Adipocyte (in vitro differentiated cells): Measurements from ENCODE around the gene LRRC4B.
A peak's percentile ranks its signal among the peaks of the same experiment; 100 is the strongest.

Experiments used
- DNase-seq: peaks from one replicate; pipeline ENCODE4 v3.0.0-alpha.2; 2015; ENCODE audit warnings: low read depth
- H3K27me3 ChIP-seq: replicated peaks from 2 replicates; pipeline ENCODE4 v1.7.0; 2013; ENCODE audit warnings: mild to moderate bottlenecking, low read length, moderate library complexity; ENCODE audit not compliant: control insufficient read depth, insufficient read depth
- H3K36me3 ChIP-seq: 2 replicates; pipeline ENCODE4 v1.7.0; 2013; ENCODE audit warnings: low read length, mild to moderate bottlenecking, moderate library complexity; ENCODE audit not compliant: control insufficient read depth, insufficient read depth, severe bottlenecking
- H3K4me1 ChIP-seq: 2 replicates; pipeline ENCODE4 v1.7.0; 2013; ENCODE audit warnings: mild to moderate bottlenecking, low read length, moderate library complexity; ENCODE audit not compliant: control insufficient read depth, insufficient read depth
- H3K4me3 ChIP-seq: 2 replicates; pipeline ENCODE4 v1.7.0; 2013; ENCODE audit warnings: mild to moderate bottlenecking, low read length, moderate library complexity
- H3K9ac ChIP-seq: 2 replicates; pipeline ENCODE4 v1.7.0; 2013; ENCODE audit warnings: mild to moderate bottlenecking, low read length, moderate library complexity
- H3K9me3 ChIP-seq: 2 replicates; pipeline ENCODE4 v1.7.0; 2013; ENCODE audit warnings: mild to moderate bottlenecking, low read length, moderate library complexity; ENCODE audit not compliant: control insufficient read depth

LRRC4B gene

DNA sequence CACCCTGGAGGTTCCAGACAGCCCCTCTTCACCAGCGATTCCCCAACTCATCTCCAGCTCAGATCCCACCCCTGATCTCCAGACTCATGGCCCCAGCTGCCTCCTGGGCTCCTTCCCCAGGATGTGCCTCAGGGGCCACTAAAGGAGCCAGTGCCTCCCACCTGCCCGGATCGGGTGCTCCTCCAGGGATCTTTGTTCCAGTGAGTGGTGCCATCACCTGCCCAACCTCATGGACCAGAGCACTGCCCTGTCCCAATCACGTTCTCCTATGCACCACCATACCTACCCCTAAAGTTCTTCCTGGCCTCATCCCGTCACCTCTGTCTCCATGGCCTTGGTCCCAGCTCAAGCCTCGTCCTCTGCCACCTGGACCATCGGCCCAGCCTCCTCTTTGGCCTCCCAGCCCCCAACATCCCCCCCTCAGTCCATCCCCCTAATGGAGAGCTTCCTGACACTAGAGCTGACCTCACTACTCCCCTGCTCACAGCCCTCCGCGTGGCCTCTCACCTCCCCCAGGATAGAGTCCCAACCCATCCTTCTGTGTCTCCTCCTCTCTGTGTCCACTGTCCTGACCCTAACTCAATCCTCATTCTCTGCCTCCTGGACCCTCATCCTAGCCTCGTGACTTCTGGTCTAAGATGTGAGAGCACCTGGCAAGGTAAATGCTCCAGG lies 82.8 kb downstream of the LRRC4B start:
- Histone ChIP-seq H3K4me3 (no peak overlapping the region), H3K36me3 (peaks cover 19% of the 10 kb centered on the region), H3K4me1 (no peaks in the 10 kb centered on the region), H3K27me3 (peaks cover 24% of the 10 kb centered on the region), H3K9ac (no peak overlapping the region), H3K9me3 (peaks cover 6% of the 10 kb centered on the region)
- DNase-seq, result no peak

DNA sequence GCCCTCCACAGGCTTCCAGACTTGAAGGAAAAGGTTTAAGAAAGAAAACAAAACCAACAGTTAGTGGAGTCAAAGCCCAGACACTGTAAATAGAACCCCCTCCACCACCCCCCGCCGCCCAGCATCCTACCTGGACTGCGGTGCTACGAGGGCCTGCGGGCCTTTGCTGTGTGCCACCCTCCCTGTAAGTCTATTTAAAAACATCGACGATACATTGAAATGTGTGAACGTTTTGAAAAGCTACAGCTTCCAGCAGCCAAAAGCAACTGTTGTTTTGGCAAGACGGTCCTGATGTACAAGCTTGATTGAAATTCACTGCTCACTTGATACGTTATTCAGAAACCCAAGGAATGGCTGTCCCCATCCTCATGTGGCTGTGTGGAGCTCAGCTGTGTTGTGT lies 85.3 kb downstream of the LRRC4B start:
- H3K4me3 ChIP-seq, result no peak overlapping the region
- no peaks in the 10 kb centered on the region for H3K4me1 ChIP-seq
- peaks cover 31% of the 10 kb centered on the region for H3K36me3 ChIP-seq
- H3K9me3 ChIP-seq, result peaks cover 5% of the 10 kb centered on the region
- peaks cover 9% of the 10 kb centered on the region for H3K27me3 ChIP-seq
- H3K9ac ChIP-seq, result no peak overlapping the region
- DNase-seq, result no peak

DNA sequence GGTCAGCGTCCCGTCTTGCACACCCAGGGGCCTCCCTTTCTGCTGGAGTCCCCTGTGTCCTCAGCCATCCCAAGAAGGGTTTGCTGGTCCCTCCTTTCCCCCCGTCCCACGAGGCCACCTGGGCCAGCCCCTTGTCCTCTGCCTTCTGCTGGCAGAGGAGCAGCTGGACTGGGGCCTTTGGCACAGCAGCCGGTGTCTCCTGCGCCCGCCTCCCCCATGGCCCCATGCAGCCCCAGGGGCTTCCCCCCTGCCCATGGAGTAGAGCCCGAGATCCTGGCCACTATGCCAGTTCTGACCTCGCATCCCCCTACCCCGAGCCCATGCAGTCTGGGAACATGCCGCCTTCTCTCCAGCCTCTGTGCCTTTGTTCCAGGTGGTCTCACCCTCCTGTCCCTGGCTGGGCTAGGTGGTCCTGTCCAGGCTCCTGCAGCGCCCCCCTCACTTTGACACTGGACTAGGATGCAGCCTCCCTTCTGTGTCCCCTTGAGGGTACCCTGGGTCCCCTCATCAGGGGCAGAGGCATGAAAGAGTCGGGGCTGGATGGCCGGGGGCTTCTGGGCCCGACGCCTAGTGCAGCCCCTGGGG lies 85.9 kb downstream of the LRRC4B start:
- Histone ChIP-seq H3K9ac (no peak overlapping the region), H3K36me3 (peaks cover 31% of the 10 kb centered on the region), H3K4me1 (peaks cover 3% of the 10 kb centered on the region), H3K27me3 (peaks cover 5% of the 10 kb centered on the region), H3K9me3 (peaks cover 5% of the 10 kb centered on the region), H3K4me3 (no peak overlapping the region)
- DNase-seq, result no peak

DNA sequence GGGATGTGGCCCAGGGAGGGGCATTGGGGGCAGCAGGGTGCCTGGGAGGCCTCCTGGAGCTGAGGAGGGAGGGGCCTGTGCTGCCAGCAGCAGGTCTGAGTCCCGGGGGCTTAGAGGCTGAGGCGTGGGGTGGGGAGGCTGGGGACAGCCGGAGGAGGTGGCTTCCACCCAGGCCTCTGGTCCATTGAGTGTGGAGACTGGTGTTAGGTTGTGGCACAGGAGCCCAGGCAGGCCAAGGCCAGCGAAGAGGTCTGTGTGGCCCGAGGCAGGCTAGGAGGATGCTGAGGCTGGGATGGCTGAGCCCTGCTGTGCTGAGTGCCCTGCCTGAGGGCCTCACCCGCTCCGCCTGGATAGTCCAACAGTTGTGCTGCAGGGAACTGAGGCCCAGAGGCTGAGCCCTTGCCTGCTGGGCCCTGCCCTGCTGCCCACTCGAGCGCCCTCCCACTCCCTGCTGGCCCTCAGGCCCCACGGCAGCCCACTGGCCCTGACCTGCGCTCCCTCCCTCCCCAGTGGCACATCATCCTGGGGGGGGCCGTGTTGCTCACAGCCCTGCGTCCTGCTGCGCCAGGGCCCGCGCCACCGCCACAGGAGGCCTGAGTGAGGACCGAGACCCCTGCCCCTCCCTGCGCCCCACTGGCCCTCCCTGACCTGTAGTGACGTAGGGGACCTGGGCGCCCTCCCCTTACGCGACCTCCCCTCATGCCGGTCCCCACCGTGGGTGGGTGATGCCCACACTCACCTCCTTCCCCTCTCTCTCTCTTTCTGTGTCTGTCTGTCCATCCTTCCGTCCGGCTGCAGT lies 86.7 kb downstream of the LRRC4B start:
- H3K4me1 ChIP-seq, result peaks cover 9% of the 10 kb centered on the region
- H3K9ac ChIP-seq, result no peak overlapping the region
- peaks cover 31% of the 10 kb centered on the region for H3K36me3 ChIP-seq
- H3K9me3 ChIP-seq, result peaks cover 2% of the 10 kb centered on the region
- DNase-seq, result no peak
- no peaks in the 10 kb centered on the region for H3K27me3 ChIP-seq
- H3K4me3 ChIP-seq, result no peak overlapping the region

DNA sequence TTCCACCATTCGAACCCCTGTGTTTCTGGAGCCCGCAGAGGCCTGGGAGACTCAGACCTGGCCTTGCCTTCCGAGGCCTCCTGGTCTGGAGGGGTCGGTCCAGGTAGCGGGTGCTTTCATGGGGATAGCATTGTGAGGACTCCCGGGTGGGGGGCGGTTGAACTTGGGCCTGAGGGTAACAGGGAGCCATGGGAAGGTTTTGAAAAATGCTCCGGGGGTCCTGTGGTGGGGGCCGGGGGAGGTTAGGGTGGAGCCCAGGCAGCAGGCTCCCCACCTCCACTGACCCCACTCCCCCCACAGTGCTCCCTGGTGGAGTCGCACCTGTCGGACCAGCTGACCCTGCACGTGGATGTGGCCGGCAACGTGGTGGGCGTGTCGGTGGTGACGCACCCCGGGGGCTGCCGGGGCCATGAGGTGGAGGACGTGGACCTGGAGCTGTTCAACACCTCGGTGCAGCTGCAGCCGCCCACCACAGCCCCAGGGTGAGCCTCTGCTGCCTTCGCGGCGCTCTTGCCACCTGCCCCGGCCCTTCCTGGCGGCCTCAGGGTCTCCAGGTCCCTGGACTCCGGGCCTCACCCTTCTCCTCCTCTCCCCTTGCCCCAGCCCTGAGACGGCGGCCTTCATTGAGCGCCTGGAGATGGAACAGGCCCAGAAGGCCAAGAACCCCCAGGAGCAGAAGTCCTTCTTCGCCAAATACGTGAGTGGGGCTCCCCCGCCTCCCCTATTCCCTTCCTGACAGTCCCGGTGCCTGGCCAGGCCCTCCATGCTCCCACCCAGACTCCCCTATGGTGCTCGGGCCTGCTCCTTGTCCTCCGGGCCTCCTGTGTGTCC lies 87.7 kb downstream of the LRRC4B start:
- no peak overlapping the region for H3K9ac ChIP-seq
- H3K9me3 ChIP-seq, result no peaks in the 10 kb centered on the region
- H3K4me1 ChIP-seq, result peaks cover 9% of the 10 kb centered on the region
- H3K27me3 ChIP-seq, result no peaks in the 10 kb centered on the region
- H3K4me3 ChIP-seq, result no peak overlapping the region
- DNase-seq, result no peak
- H3K36me3 ChIP-seq, result peaks cover 31% of the 10 kb centered on the region

DNA sequence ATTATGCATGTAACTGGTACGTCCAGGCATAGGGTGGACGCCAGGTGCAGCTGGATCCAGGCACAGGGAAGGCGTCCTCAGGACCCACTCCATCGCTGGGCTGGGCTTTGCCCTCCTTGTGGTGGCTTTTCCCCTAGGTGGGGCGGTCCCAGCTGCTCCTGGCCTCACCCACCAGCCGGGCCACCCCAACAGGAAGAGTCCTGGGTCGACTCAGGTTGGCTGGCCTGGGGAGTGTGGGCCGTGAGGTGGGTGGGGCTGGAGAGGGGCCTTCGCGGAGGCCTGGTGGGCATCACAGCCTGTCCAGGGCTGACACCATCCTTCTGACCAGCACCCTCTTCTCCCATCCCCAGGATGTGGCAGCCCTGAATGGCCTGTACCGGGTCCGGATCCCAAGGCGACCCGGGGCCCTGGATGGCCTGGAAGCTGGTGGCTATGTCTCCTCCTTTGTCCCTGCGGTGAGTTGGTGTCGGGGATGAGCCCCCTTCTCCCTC lies 88.4 kb downstream of the LRRC4B start:
- Histone ChIP-seq H3K9ac (no peak overlapping the region), H3K9me3 (no peaks in the 10 kb centered on the region), H3K4me1 (peaks cover 9% of the 10 kb centered on the region), H3K36me3 (peaks cover 31% of the 10 kb centered on the region), H3K4me3 (no peak overlapping the region), H3K27me3 (no peaks in the 10 kb centered on the region)
- DNase-seq, result no peak

DNA sequence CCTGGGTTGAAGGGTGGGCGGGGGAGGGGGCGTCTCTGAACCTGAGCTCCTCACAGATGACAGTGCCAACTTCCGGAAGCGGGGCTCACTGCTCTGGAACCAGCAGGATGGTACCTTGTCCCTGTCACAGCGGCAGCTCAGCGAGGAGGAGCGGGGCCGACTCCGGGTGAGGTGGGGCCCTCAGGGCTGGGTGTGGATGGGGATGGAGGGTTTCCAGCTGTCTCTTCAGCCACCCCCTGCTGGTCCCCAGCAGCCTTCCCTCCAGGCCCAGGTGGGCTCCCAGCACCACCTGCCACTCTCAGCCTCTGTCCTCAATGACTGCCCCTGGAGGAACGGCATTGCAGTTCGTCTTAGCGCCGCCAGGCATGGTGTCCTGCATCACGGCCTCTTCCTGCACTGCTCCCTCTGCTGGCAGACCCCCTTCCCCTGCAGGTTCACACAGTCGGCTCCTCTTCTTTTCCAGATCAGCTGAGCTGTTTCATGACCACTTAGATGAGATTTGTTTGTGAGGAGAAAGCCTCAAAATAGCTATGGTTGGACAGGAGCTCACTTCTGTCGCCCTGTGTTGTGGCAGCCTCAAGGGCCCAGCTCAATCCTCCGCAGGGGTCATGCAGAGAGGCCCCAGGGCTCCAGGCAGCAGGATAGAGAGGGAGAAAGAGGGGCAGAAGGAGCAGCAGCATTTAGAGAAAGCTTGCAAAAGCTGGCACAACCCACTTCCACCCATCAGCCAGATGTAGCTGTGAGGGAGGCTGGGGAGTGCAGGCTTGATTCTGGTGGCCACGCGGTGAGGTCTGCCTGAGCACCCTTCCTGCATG lies 89.1 kb downstream of the LRRC4B start:
- no peaks in the 10 kb centered on the region for H3K9me3 ChIP-seq
- no peak overlapping the region for H3K4me3 ChIP-seq
- peaks cover 9% of the 10 kb centered on the region for H3K4me1 ChIP-seq
- no peak overlapping the region for H3K9ac ChIP-seq
- no peaks in the 10 kb centered on the region for H3K27me3 ChIP-seq
- peaks cover 31% of the 10 kb centered on the region for H3K36me3 ChIP-seq
- peak; percentile 53 for DNase-seq

DNA sequence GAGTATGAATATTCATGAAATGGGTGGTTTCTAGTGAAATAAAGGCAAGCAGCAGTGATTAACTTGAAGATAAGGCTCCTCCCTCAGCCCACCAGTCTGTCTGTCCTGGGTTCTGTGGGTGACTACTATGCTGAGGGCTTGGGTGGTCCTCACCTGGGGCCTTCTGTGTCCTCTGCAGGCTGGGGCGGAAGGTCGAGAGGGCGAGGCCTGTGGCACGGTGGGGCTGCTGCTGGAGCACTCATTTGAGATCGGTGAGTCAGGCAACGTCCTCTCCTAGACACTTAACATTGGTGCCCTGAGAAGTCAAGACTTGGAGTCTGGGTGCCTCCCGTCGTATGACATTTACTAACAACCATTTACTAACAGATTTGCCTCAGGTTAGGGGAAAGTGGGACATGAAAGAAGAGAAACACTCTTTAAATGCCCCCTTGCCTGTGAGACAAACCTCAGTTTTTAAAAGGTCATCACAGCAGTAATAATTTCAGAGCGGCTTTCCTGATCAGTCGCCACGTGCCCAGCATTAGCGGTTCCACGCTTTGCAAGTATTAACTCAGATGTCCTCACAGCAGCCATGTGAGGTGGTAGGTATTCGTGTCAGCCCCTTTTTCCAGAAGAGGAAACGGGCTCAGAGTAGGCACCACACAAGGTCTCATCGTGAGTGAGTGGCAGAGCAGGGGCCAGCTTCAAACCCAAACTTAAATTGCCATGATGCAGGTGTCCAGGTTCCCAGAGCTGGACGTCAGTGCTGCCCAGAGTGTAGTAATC lies 90.3 kb downstream of the LRRC4B start:
- Histone ChIP-seq H3K9me3 (no peaks in the 10 kb centered on the region), H3K4me3 (peak overlapping the region; percentile 99), H3K9ac (no peak overlapping the region), H3K36me3 (peaks cover 24% of the 10 kb centered on the region), H3K27me3 (no peaks in the 10 kb centered on the region), H3K4me1 (peaks cover 9% of the 10 kb centered on the region)
- DNase-seq, result no peak

DNA sequence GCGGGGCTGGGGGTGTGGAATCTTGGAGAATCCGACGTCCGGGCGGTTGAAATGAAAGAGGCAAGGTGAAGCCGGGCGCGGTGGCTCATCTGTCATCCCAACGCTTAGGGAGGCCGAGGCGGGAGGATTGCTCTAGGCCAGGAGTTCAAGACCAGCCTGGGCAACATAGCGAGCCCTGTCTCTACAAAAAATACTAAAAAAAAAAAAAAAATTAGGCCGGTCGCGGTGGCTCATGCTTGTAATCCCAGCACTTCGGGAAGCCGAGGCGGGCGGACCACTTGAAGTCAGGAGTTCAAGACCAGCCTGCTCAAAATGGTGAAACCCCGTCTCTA lies 91.4 kb downstream of the LRRC4B start:
- peaks cover 9% of the 10 kb centered on the region for H3K4me1 ChIP-seq
- no peaks in the 10 kb centered on the region for H3K27me3 ChIP-seq
- H3K36me3 ChIP-seq, result peaks cover 22% of the 10 kb centered on the region
- peak overlapping the region; percentile 94 for H3K9ac ChIP-seq
- H3K4me3 ChIP-seq, result peak overlapping the region; percentile 99
- DNase-seq, result no peak
- H3K9me3 ChIP-seq, result no peaks in the 10 kb centered on the region
